K562 (cell line): Measurements from ENCODE around the gene ERBB4. TPM values are rescaled to one million over a fixed set of nuclear protein-coding genes. Genes with fewer than 3 reads are reported as not detected.

Source experiments
- ATAC-seq: fragments of 200-7000 bp; cut with Tn5 transposase; 3 replicates; pipeline ENCODE4 v1.9.1; 2020; ENCODE audit warnings: moderate library complexity
- BruUV-seq: library from RNA; stranded (reverse); fragments of 400-500 nt; replicated peaks from 2 replicates; lab custom pipeline; 2021; lab: Mats Ljungman, UMichigan
- CTCF ChIA-PET: fragments of 300-600 bp; formaldehyde crosslinking; extraction: SDS; loops from one replicate; lab custom pipeline; 2021; ENCODE audit warnings: low intra/inter-chr PET ratio; lab: Yijun Ruan, JAX
- POLR2A ChIA-PET: fragments of 300-600, 350-650 bp; sonication (Branson Sonifier 250); formaldehyde crosslinking; extraction: SDS; loops from one replicate; lab custom pipeline; 2021; ENCODE audit warnings: antibody characterized with exemption, inconsistent platforms; lab: Yijun Ruan, JAX
- DNase-seq, 4 experiments: peaks; one replicate each; pipeline versions ENCODE4 v3.0.0 to v3.0.0-alpha.2; 2011 to 2018; ENCODE audit warnings: low spot score in 3 of 4, mixed read lengths in 3 of 4; ENCODE audit errors: extremely low read depth in 1 of 4
- FAIRE-seq: peaks from 2 replicates; lab custom pipeline; 2011; peaks lifted over from hg19 to GRCh38; lab: Jason Lieb, UNC
- H2AFZ ChIP-seq: 2 replicates; pipeline ENCODE4 v1.6.0; 2011; ENCODE audit warnings: low read depth, low read length, control low read depth, inconsistent platforms
- H3K27ac ChIP-seq: fragments of 200-600 bp; 3 replicates; pipeline ENCODE4 v1.8.0; 2011; ENCODE audit warnings: low read depth, mild to moderate bottlenecking, control low read depth, inconsistent platforms, low read length, moderate library complexity, mixed read lengths; ENCODE audit errors: extremely low read depth
- H3K27me3 ChIP-seq, 2 experiments: fragments of 300-600 bp in 1 of 2; 2 replicates in 1 of 2; 3 replicates in 1 of 2; pipeline versions ENCODE4 v1.6.0 to v1.8.0; 2011; ENCODE audit warnings: inconsistent platforms in 2 of 2, low read length in 2 of 2, mild to moderate bottlenecking in 1 of 2, mixed read lengths in 1 of 2, moderate library complexity in 1 of 2; ENCODE audit not compliant: control insufficient read depth in 2 of 2, insufficient read depth in 2 of 2
- H3K36me3 ChIP-seq: fragments of 300-600 bp; 3 replicates; pipeline ENCODE4 v1.8.0; 2011; ENCODE audit warnings: mild to moderate bottlenecking, low read length, inconsistent platforms; ENCODE audit not compliant: control insufficient read depth, insufficient read depth
- H3K4me1 ChIP-seq, 2 experiments: fragments of 200-600 bp in 1 of 2; replicated peaks in 1 of 2; 2 replicates in 1 of 2; 3 replicates in 1 of 2; pipeline versions ENCODE4 v1.5.1 to v1.8.0; 2011; ENCODE audit warnings: inconsistent platforms in 2 of 2, low read length in 2 of 2, mild to moderate bottlenecking in 1 of 2, mixed read lengths in 1 of 2, moderate library complexity in 1 of 2; ENCODE audit not compliant: control insufficient read depth in 2 of 2, insufficient read depth in 2 of 2
- H3K4me2 ChIP-seq: 2 replicates; pipeline ENCODE4 v1.6.1; 2011; ENCODE audit warnings: low read length, control low read depth, inconsistent platforms, mixed read lengths; ENCODE audit not compliant: insufficient read depth
- H3K4me3 ChIP-seq: fragments of 200-600 bp; sonication (generic), shearing (Covaris generic); 2 replicates; pipeline ENCODE4 v1.5.1; 2016; ENCODE audit warnings: control low read depth, inconsistent platforms
- H3K79me2 ChIP-seq: fragments of 200-600 bp; 3 replicates; pipeline ENCODE4 v1.8.0; 2011; ENCODE audit warnings: low read length, inconsistent platforms; ENCODE audit not compliant: control insufficient read depth, insufficient read depth
- H3K9ac ChIP-seq, 2 experiments: 2 replicates each; pipeline versions ENCODE4 v1.6.0 to v1.6.1; 2011; ENCODE audit warnings: low read depth in 2 of 2, low read length in 2 of 2, control low read depth in 1 of 2, inconsistent platforms in 1 of 2, mild to moderate bottlenecking in 1 of 2, mixed read lengths in 1 of 2; ENCODE audit not compliant: insufficient read depth in 1 of 2
- H3K9me1 ChIP-seq: one replicate; pipeline ENCODE4 v1.6.0; 2011; ENCODE audit warnings: inconsistent platforms, mild to moderate bottlenecking, low read length, moderate library complexity; ENCODE audit not compliant: control insufficient read depth, insufficient read depth
- H3K9me3 ChIP-seq: replicated peaks from 2 replicates; pipeline ENCODE4 v1.5.1; 2011; ENCODE audit warnings: low read depth, low read length, inconsistent platforms; ENCODE audit not compliant: control insufficient read depth, insufficient read depth
- H4K20me1 ChIP-seq: replicated peaks from 2 replicates; pipeline ENCODE4 v1.6.1; 2011; ENCODE audit warnings: low read length, inconsistent platforms, mixed read lengths; ENCODE audit not compliant: control insufficient read depth, insufficient read depth
- AFF4 ChIP-seq: sonication (generic); formaldehyde crosslinking; IDR thresholded peaks from 2 replicates; pipeline ENCODE4 v1.8.0; 2023; ENCODE audit warnings: mild to moderate bottlenecking, missing genetic modification reagents
- NFATC3 ChIP-seq: fragments of 450-650 bp; IDR thresholded peaks from 2 replicates; pipeline ENCODE4 v1.6.1; 2017; ENCODE audit warnings: mild to moderate bottlenecking
- RAD21 ChIP-seq, 2 experiments: fragments of 250-450 bp in 1 of 2; fragments of 450-650 bp in 1 of 2; sonication (Bioruptor Pico) in 1 of 2; formaldehyde crosslinking in 1 of 2; IDR thresholded peaks in 1 of 2; conservative IDR thresholded peaks in 1 of 2; 2 replicates each; pipeline versions ENCODE4 v1.4.0 to v1.8.0; 2020 to 2022; ENCODE audit warnings: mild to moderate bottlenecking in 2 of 2, moderate library complexity in 1 of 2
- RFX5 ChIP-seq: IDR thresholded peaks from 2 replicates; pipeline ENCODE4 v1.6.1; 2011; ENCODE audit warnings: low read depth, mild to moderate bottlenecking, improper control_type of control experiment, low read length
- ZNF668 ChIP-seq: fragments of 250-450 bp; sonication (Bioruptor Pico); IDR thresholded peaks from 2 replicates; pipeline ENCODE4 v1.8.0; 2022; ENCODE audit warnings: mild to moderate bottlenecking, inconsistent platforms
- WGBS: fragments of 100-300 bp; shearing (Covaris generic); methylation state at CpG from one replicate; pipeline ENCODE4 v1.1.6; 2016; ENCODE audit warnings: low coverage, mixed read lengths; ENCODE audit not compliant: insufficient coverage; ENCODE audit errors: missing lambda C conversion rate; 5-methylcytosine and 5-hydroxymethylcytosine counted together
- in situ Hi-C: fragments of 300-500 bp; cut with MboI; formaldehyde crosslinking; loops from 4 replicates; pipeline ENCODE4 v1.15.0; 2018; ENCODE audit warnings: inconsistent platforms, mixed read lengths
- intact Hi-C: fragments of 100-400 bp; cut with micrococcal nuclease; formaldehyde crosslinking; loops from 2 replicates; pipeline ENCODE4 v1.14.2; 2022
- polyA plus RNA-seq, 8 experiments: library from polyadenylated mRNA; depleted of rRNA in 4 of 8; stranded (reverse) in 5 of 8; unstranded in 3 of 8; fragments of >200 nt; fragmentation: Nextera tagmentation in 2 of 8; fragmentation: Illumina TruSeq in 1 of 8; extraction: Ambion mirVana in 2 of 8; extraction: Trizol in 1 of 8; gene quantifications; 2 replicates each; pipeline versions ENCODE4 v1.2.1 to v1.2.3, GENCODE V29; 2011 to 2014; ENCODE audit warnings: inconsistent platforms in 1 of 8, missing spikeins in 1 of 8
- total RNA-seq, 7 experiments: library from RNA; depleted of rRNA in 6 of 7; stranded (reverse); fragments of >200 nt in 6 of 7; fragmentation: Illumina TruSeq in 2 of 7; extraction: Trizol in 2 of 7; gene quantifications; 2 replicates each; pipeline versions ENCODE4 v1.2.1 to v1.2.3, GENCODE V29; 2011 to 2021; ENCODE audit warnings: low replicate concordance in 1 of 7

Gene ERBB4
- total and polyA plus RNA-seq, 9 of the 15 experiments (the other 6 are each of a cell fraction or from before 2014, with no cell fraction given): not detected

- no peak for TF ChIP-seq AFF4 (CRISPR knock-in tag)
- no peak for TF ChIP-seq RFX5
- TF ChIP-seq ZNF668 (CRISPR knock-in tag): no peak
These were observed 1130.1 kb downstream of the ERBB4 start (continued) for GRCh38 chr2:211408483-211408891.

GRCh38 chr2:211407076-211407475, 1131.5 kb downstream of the ERBB4 start:
- DNase-seq: no peak
- intact Hi-C loops (no loop called here), in situ Hi-C loops (no loop called here)
- Histone ChIP-seq H4K20me1 (no peaks in the 10 kb centered on the region), H3K9me1 (no peaks in the 10 kb centered on the region), H3K4me3 (no peak overlapping the region), H3K9me3 (no peaks in the 10 kb centered on the region), H3K27ac (no peak overlapping the region), H3K79me2 (no peaks in the 10 kb centered on the region), H3K4me1 (no peaks in the 10 kb centered on the region), H3K4me2 (no peak overlapping the region), H2AFZ (no peak overlapping the region), H3K36me3 (no peaks in the 10 kb centered on the region), H3K27me3 (no peaks in the 10 kb centered on the region), H3K9ac (no peak overlapping the region)
- BruUV-seq: no TSS peak
- ChIA-PET POLR2A (no interaction called here), CTCF (no interaction called here)
- whole genome bisulfite sequencing: 0% methylated on average over 3 of the region's 3 CpGs
- no peak for TF ChIP-seq NFATC3
- TF ChIP-seq RAD21 (CRISPR knock-in tag; conservative IDR thresholded peaks at IDR 0.05 in 1 of 2, IDR thresholded peaks at IDR 0.05 in 1 of 2): no peak
- no peak for ATAC-seq
- FAIRE-seq: no peak
